OCI-LY7 (cell line): ENCODE results near the gene CAPZB. TPM values are rescaled to one million over a fixed set of nuclear protein-coding genes. Genes with fewer than 3 reads are reported as not detected.

Experiments used
- BruUV-seq: library from RNA; stranded (reverse); fragments of 400-500 nt; replicated peaks from 2 replicates; lab custom pipeline; 2021; lab: Mats Ljungman, UMichigan
- CTCF ChIA-PET: fragments of 300-600 bp; sonication (Branson Sonifier 250); formaldehyde crosslinking; loops from one replicate; lab custom pipeline; 2022; ENCODE audit warnings: antibody characterized with exemption; ENCODE audit not compliant: unreplicated experiment; lab: Charles Lee
- POLR2A ChIA-PET: fragments of 300-600 bp; sonication (Branson Sonifier 250); formaldehyde crosslinking; loops from one replicate; lab custom pipeline; 2022; ENCODE audit warnings: antibody characterized with exemption; lab: Charles Lee
- DNase-seq: peaks from one replicate; pipeline ENCODE4 v3.0.0-alpha.2; 2015; ENCODE audit warnings: low spot score
- H2AFZ ChIP-seq: fragments of 200-600 bp; sonication (generic), shearing (Covaris generic); 2 replicates; pipeline ENCODE4 v1.6.1; 2014; ENCODE audit warnings: mild to moderate bottlenecking, antibody characterized with exemption, low read length, moderate library complexity
- H3K27ac ChIP-seq: fragments of 200-600 bp; sonication (generic); 2 replicates; pipeline ENCODE4 v1.5.1; 2014; ENCODE audit warnings: mixed run types, low read depth, mild to moderate bottlenecking, moderate library complexity, low read length, inconsistent platforms; ENCODE audit not compliant: poor library complexity, severe bottlenecking
- H3K36me3 ChIP-seq: fragments of 200-600 bp; sonication (generic); 2 replicates; pipeline ENCODE4 v1.6.1; 2014; ENCODE audit warnings: mild to moderate bottlenecking, antibody characterized with exemption, low read length, moderate library complexity, mixed read lengths; ENCODE audit not compliant: insufficient read depth
- H3K4me1 ChIP-seq: fragments of 200-600 bp; sonication (generic); 2 replicates; pipeline ENCODE4 v1.5.1; 2014; ENCODE audit warnings: mild to moderate bottlenecking, low read length; ENCODE audit not compliant: insufficient read depth, poor library complexity, severe bottlenecking
- H3K4me2 ChIP-seq: fragments of 200-600 bp; sonication (generic); 2 replicates; pipeline ENCODE4 v1.6.1; 2014; ENCODE audit warnings: mild to moderate bottlenecking, low read length
- H3K4me3 ChIP-seq: fragments of 200-600 bp; sonication (generic); 2 replicates; pipeline ENCODE4 v1.5.1; 2014; ENCODE audit warnings: mild to moderate bottlenecking, low read depth, low read length; ENCODE audit not compliant: poor library complexity, severe bottlenecking
- H3K79me2 ChIP-seq: fragments of 200-600 bp; sonication (generic); 2 replicates; pipeline ENCODE4 v1.6.1; 2016; ENCODE audit warnings: low read depth, mild to moderate bottlenecking, low read length, moderate library complexity, mixed read lengths; ENCODE audit not compliant: insufficient read depth
- H3K9me2 ChIP-seq: fragments of 200-600 bp; sonication (generic); 2 replicates; pipeline ENCODE4 v1.6.1; 2016; ENCODE audit warnings: mild to moderate bottlenecking, low read length, mixed read lengths; ENCODE audit not compliant: insufficient read depth
- H3K9me3 ChIP-seq: fragments of 200-600 bp; sonication (generic); 2 replicates; pipeline ENCODE4 v1.6.1; 2014; ENCODE audit warnings: mild to moderate bottlenecking, mixed run types, low read length, mixed read lengths
- H4K20me1 ChIP-seq: fragments of 200-600 bp; sonication (generic); 2 replicates; pipeline ENCODE4 v1.6.1; 2014; ENCODE audit warnings: mild to moderate bottlenecking, antibody characterized with exemption, low read length, moderate library complexity, mixed read lengths; ENCODE audit not compliant: insufficient read depth
- EZH2phosphoT487 ChIP-seq: fragments of 200-600 bp; sonication (generic); IDR thresholded peaks from 2 replicates; pipeline ENCODE4 v1.6.1; 2018; ENCODE audit warnings: low read depth, borderline replicate concordance, mild to moderate bottlenecking, mixed run types, antibody characterized with exemption, low read length, moderate library complexity, mixed read lengths
- intact Hi-C: fragments of 100-400 bp; cut with micrococcal nuclease; formaldehyde crosslinking; loops from one replicate; pipeline ENCODE4 v1.10.0; 2022; ENCODE audit not compliant: unreplicated experiment
- total RNA-seq, 2 experiments: library from RNA; depleted of rRNA in 1 of 2; stranded (reverse); fragments of >200 nt in 1 of 2; shearing (Covaris generic) in 1 of 2; gene quantifications; 2 replicates each; pipeline ENCODE4 v1.2.3, GENCODE V29; 2014 to 2022
- TF ChIP-seq, protein P1 (sequence below): fragments of 200-600 bp; sonication (generic); conservative IDR thresholded peaks from 2 replicates; pipeline ENCODE4 v1.5.1; 2014; ENCODE audit warnings: mild to moderate bottlenecking, antibody characterized with exemption, low read length, moderate library complexity, mixed read lengths

Gene CAPZB
- total RNA-seq, 2 experiments from 2014 or later: 61.3 to 187 TPM

DNA sequence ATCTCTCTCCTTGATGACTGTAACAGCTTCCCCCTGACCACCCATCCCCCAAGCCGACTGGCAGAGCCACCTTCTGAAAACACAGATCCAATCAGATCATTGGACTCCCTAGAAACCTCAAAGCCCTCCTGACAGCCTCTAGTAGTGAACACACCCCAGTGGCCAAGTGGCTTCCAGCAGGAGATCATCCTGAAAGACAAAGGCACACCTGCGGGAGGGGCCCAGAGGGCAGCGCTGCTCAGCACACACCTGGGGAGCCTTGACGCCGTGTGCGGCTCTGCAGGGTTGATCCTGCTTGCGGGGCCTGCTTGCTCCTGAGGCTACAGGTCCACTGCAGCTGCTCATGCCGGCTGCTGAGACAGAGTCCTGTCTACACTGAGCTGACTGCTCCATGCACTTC is 131.7 kb downstream of the CAPZB start:
- Histone ChIP-seq H3K27ac (no peak overlapping the region), H3K9me2 (no peaks in the 10 kb centered on the region), H3K36me3 (peaks cover 33% of the 10 kb centered on the region; the same call in 1 of the 2 replicates), H3K4me1 (no peaks in the 10 kb centered on the region), H4K20me1 (no peaks in the 10 kb centered on the region), H3K4me3 (no peak overlapping the region), H3K79me2 (no peaks in the 10 kb centered on the region), H3K9me3 (no peaks in the 10 kb centered on the region), H3K4me2 (no peak overlapping the region), H2AFZ (no peak overlapping the region)
- TF ChIP-seq EZH2phosphoT487: no peak
- TF ChIP-seq, protein P1, sequence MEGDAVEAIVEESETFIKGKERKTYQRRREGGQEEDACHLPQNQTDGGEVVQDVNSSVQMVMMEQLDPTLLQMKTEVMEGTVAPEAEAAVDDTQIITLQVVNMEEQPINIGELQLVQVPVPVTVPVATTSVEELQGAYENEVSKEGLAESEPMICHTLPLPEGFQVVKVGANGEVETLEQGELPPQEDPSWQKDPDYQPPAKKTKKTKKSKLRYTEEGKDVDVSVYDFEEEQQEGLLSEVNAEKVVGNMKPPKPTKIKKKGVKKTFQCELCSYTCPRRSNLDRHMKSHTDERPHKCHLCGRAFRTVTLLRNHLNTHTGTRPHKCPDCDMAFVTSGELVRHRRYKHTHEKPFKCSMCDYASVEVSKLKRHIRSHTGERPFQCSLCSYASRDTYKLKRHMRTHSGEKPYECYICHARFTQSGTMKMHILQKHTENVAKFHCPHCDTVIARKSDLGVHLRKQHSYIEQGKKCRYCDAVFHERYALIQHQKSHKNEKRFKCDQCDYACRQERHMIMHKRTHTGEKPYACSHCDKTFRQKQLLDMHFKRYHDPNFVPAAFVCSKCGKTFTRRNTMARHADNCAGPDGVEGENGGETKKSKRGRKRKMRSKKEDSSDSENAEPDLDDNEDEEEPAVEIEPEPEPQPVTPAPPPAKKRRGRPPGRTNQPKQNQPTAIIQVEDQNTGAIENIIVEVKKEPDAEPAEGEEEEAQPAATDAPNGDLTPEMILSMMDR: no peak
- CTCF ChIA-PET: no interaction called here
- POLR2A ChIA-PET: no interaction called here
- DNase-seq: no peak
- BruUV-seq: no TSS peak
- intact Hi-C loops: no loop called here

DNA sequence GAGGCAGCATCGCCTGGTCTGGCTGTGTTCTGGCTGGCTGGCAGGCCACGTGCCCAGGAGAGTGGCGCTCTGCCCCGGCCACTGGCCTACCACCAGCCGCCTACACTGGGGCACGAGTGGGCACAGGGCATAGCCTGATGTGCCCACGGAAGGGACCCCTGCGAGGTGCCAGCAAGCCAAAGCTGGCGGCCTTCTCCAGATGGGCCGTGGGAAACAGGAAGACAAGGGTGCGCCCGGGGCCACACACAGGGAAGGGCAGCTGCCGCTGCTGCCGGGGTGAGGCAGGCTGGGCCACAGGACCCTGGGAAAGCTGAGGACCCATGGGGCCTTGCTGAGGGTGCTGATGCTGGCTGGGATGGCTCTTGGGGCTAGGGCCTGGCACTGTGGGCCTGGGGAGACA is 132.5 kb downstream of the CAPZB start:
- ChIA-PET CTCF (no interaction called here), POLR2A (no interaction called here)
- no peak overlapping the region for H3K27ac ChIP-seq
- DNase-seq: no peak
- H3K4me3 ChIP-seq: no peak overlapping the region
- H3K36me3 ChIP-seq: peaks cover 33% of the 10 kb centered on the region; the same call in 1 of the 2 replicates
- intact Hi-C loops: no loop called here
- no peaks in the 10 kb centered on the region for H3K79me2 ChIP-seq
- H2AFZ ChIP-seq: no peak overlapping the region
- TF ChIP-seq EZH2phosphoT487: no peak
- TF ChIP-seq, protein P1: no peak
- H3K9me2 ChIP-seq: no peaks in the 10 kb centered on the region
- no peaks in the 10 kb centered on the region for H3K9me3 ChIP-seq
- no peaks in the 10 kb centered on the region for H4K20me1 ChIP-seq
- no peak overlapping the region for H3K4me2 ChIP-seq
- H3K4me1 ChIP-seq: no peaks in the 10 kb centered on the region
- no TSS peak for BruUV-seq

DNA sequence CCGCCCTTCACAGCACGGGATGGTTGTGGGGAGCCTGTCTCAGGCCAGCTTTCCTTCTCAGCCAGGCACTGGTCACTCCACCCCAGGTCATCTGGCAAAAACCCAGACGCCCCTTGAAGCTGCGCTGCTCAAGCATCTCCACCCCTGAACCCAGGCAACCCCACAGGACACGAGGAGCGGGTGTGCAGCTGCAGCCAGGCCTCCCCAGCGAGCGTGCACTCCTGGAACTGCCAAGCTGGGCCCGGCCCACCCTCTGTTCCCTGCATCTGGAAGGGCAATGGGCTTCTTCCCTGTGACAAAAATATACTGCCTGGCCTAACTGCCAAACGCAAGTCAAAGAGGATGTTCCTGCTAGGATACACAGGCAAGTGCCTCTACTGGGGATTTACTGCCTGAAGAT is 133.5 kb downstream of the CAPZB start:
- DNase-seq: no peak
- ChIA-PET POLR2A (no interaction called here), CTCF (no interaction called here)
- Histone ChIP-seq H3K9me3 (no peaks in the 10 kb centered on the region), H3K9me2 (no peaks in the 10 kb centered on the region), H3K4me1 (no peaks in the 10 kb centered on the region), H3K36me3 (peaks cover 33% of the 10 kb centered on the region; the same call in 1 of the 2 replicates), H4K20me1 (no peaks in the 10 kb centered on the region), H3K79me2 (no peaks in the 10 kb centered on the region), H2AFZ (no peak overlapping the region), H3K4me2 (no peak overlapping the region), H3K4me3 (no peak overlapping the region), H3K27ac (no peak overlapping the region)
- TF ChIP-seq, protein P1: no peak
- no peak for TF ChIP-seq EZH2phosphoT487
- intact Hi-C loops: no loop called here
- BruUV-seq: no TSS peak
